Naive thymus-derived CD4-positive, alpha-beta T cell (primary cell): Measurements from ENCODE around the gene NECAB3. TPM values are rescaled to one million over a fixed set of nuclear protein-coding genes. Genes with fewer than 3 reads are reported as not detected.
A peak's percentile ranks its signal among the peaks of the same experiment; 100 is the strongest.

Experiments
- ATAC-seq: fragments of 150-1000 bp; cut with Tn5 transposase; 2 replicates; pipeline ENCODE4 v1.10.0; 2021; ENCODE audit warnings: mild to moderate bottlenecking, moderate library complexity
- CTCF ChIA-PET: fragments of 350-600 bp; sonication (Branson Sonifier 250); formaldehyde crosslinking; loops from one replicate; lab custom pipeline; 2021; ENCODE audit warnings: antibody characterized with exemption; lab: Charles Lee
- POLR2A ChIA-PET: fragments of 350-600 bp; sonication (Branson Sonifier 250); formaldehyde crosslinking; loops from one replicate; lab custom pipeline; 2021; ENCODE audit warnings: antibody characterized with exemption, inconsistent platforms; lab: Charles Lee
- DNase-seq, 9 donors: peaks; one replicate each; pipeline versions ENCODE4 v3.0.0 to v3.0.0-alpha.2; 2020 to 2022; ENCODE audit warnings: mixed read lengths in 1 of 9
- H3K27ac ChIP-seq: one replicate; pipeline ENCODE4 v1.7.0; 2013; ENCODE audit warnings: mild to moderate bottlenecking, low read depth, low read length, moderate library complexity
- H3K27me3 ChIP-seq, 2 donors: one replicate each; pipeline ENCODE4 v1.7.0; 2013; ENCODE audit warnings: low read length in 2 of 2, mild to moderate bottlenecking in 2 of 2, moderate library complexity in 2 of 2; ENCODE audit not compliant: control insufficient read depth in 2 of 2, insufficient read depth in 2 of 2
- H3K36me3 ChIP-seq, 3 experiments: 1 replicate in 2 of 3; 2 replicates in 1 of 3; pipeline ENCODE4 v1.7.0; 2013; ENCODE audit warnings: low read length in 3 of 3, mild to moderate bottlenecking in 3 of 3, moderate library complexity in 1 of 3; ENCODE audit not compliant: insufficient read depth in 3 of 3, control insufficient read depth in 2 of 3
- H3K4me1 ChIP-seq, 2 donors: one replicate each; pipeline ENCODE4 v1.7.0; 2013; ENCODE audit warnings: low read length in 2 of 2, mild to moderate bottlenecking in 2 of 2, moderate library complexity in 1 of 2; ENCODE audit not compliant: control insufficient read depth in 2 of 2, insufficient read depth in 2 of 2
- H3K4me3 ChIP-seq: 2 replicates; pipeline ENCODE4 v1.7.0; 2013; ENCODE audit warnings: mild to moderate bottlenecking, low read length
- H3K9me3 ChIP-seq, 3 experiments: 1 replicate in 2 of 3; 2 replicates in 1 of 3; pipeline ENCODE4 v1.7.0; 2013; ENCODE audit warnings: low read length in 3 of 3; ENCODE audit not compliant: control insufficient read depth in 2 of 3
- H3K27ac Mint-ChIP-seq, 9 donors: one replicate each; pipeline ENCODE4 v1.8.0; 2020 to 2022; ENCODE audit warnings: mixed read lengths in 9 of 9, mild to moderate bottlenecking in 8 of 9, moderate library complexity in 5 of 9, inconsistent platforms in 2 of 9
- H3K27me3 Mint-ChIP-seq, 5 donors: one replicate each; pipeline ENCODE4 v1.8.0; 2021 to 2022; ENCODE audit warnings: mixed read lengths in 5 of 5, mild to moderate bottlenecking in 1 of 5
- H3K36me3 Mint-ChIP-seq, 5 donors: one replicate each; pipeline ENCODE4 v1.8.0; 2020 to 2022; ENCODE audit warnings: mixed read lengths in 5 of 5, mild to moderate bottlenecking in 3 of 5, inconsistent platforms in 1 of 5
- H3K4me1 Mint-ChIP-seq, 7 donors: one replicate each; pipeline ENCODE4 v1.8.0; 2020 to 2022; ENCODE audit warnings: mixed read lengths in 7 of 7, mild to moderate bottlenecking in 3 of 7, inconsistent platforms in 1 of 7
- H3K4me3 Mint-ChIP-seq, 10 donors: one replicate each; pipeline ENCODE4 v1.8.0; 2020 to 2022; ENCODE audit warnings: mild to moderate bottlenecking in 10 of 10, mixed read lengths in 10 of 10, moderate library complexity in 6 of 10, inconsistent platforms in 2 of 10
- H3K9me3 Mint-ChIP-seq, 11 donors: one replicate each; pipeline ENCODE4 v1.8.0; 2020 to 2022; ENCODE audit warnings: mixed read lengths in 11 of 11, mild to moderate bottlenecking in 4 of 11, inconsistent platforms in 1 of 11, moderate library complexity in 1 of 11
- intact Hi-C, 2 donors: fragments of 100-400 bp; cut with micrococcal nuclease; formaldehyde crosslinking; loops; one replicate each; pipeline ENCODE4 v1.15.1; 2023
- polyA plus RNA-seq, 2 donors: library from polyadenylated mRNA; unstranded; fragments of 300-500 nt; fragmentation: Illumina TruSeq; gene quantifications; one replicate each; pipeline ENCODE4 v1.2.3, GENCODE V29; 2021
- total RNA-seq, 6 experiments: library from RNA in 5 of 6; stranded (reverse) in 5 of 6; gene quantifications; 1 replicate in 5 of 6; 2 replicates in 1 of 6; pipeline ENCODE4 v1.2.3 and lab custom pipeline; 2021 to 2026

Gene NECAB3
- total and polyA plus RNA-seq, 7 experiments from 2014 or later: 2.3 to 46.8 (median 13.6) TPM

DNA sequence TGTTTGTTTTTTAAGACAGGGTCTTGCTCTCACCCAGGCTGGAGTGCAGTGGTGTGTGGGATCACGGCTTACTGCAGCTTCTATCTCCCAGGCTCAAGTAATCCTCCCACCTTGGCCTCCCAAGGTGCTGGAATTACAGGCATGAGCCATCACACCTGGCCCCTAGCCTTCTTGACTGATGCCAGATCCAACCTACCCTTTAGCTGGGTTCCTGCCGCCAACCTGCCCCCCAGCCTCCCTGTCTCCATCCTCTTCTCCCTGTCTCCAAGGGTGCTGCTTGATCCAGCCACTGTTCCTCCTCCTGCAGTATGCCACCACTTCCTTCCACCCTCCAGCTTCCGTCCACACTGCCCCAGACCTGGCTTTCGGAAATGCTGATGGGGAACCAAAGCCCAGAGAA is 15.3 kb downstream of the NECAB3 start:
- CTCF ChIA-PET: no interaction called here

DNA sequence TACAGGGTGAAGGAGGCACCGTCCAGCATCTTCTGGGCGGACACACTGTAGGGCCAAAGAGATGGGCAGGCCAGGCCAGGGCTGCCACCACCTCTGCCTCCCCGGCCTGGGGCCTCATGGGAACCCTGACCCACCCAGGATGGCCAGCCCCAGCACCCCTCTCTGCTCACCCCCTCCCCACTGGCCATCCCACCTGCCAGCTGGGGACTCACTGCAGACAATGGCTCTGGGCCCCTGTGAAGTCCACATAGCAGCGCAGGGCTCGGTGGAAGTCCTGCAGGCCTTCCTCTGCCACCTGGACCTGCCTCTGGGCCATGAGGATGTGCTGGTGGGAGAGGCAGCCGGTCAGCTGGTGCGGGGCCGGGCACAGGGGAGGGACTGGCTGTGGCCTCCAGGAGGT is 15.7 kb downstream of the NECAB3 start:
- peaks cover 3 to 15% (median 5%) of the 10 kb centered on the region in 7 donors for H3K4me1 Mint-ChIP-seq
- no peak overlapping the region for H3K27ac ChIP-seq
- H3K27me3 Mint-ChIP-seq: no peaks in the 10 kb centered on the region
- no peaks in the 10 kb centered on the region for H3K36me3 Mint-ChIP-seq
- no peaks in the 10 kb centered on the region for H3K27me3 ChIP-seq
- POLR2A ChIA-PET: no interaction called here
- H3K4me1 ChIP-seq: peaks cover 7 to 8% of the 10 kb centered on the region in 2 donors
- no peak overlapping the region for H3K27ac Mint-ChIP-seq
- CTCF ChIA-PET: no interaction called here
- DNase-seq: no peak
- no peak for ATAC-seq
- H3K9me3 Mint-ChIP-seq: no peaks in the 10 kb centered on the region
- intact Hi-C loops: no loop called here
- H3K36me3 ChIP-seq: no peaks in the 10 kb centered on the region
- no peaks in the 10 kb centered on the region for H3K9me3 ChIP-seq
- no peak overlapping the region for H3K4me3 ChIP-seq
- no peak overlapping the region for H3K4me3 Mint-ChIP-seq

More for the DNA sequence above, 15.3 kb downstream of the NECAB3 start:
- Histone ChIP-seq H3K4me3 (no peak overlapping the region), H3K36me3 (no peaks in the 10 kb centered on the region), H3K27me3 (no peaks in the 10 kb centered on the region), H3K9me3 (no peaks in the 10 kb centered on the region), H3K27ac (no peak overlapping the region), H3K4me1 (peaks cover 8 to 10% of the 10 kb centered on the region in 2 donors)
- Mint-ChIP-seq H3K36me3 (no peaks in the 10 kb centered on the region), H3K9me3 (no peaks in the 10 kb centered on the region), H3K4me1 (peaks cover 0 to 15% (median 6%) of the 10 kb centered on the region in 7 donors), H3K27me3 (no peaks in the 10 kb centered on the region), H3K4me3 (no peak overlapping the region), H3K27ac (no peak overlapping the region)
- POLR2A ChIA-PET: no interaction called here
- ATAC-seq (no peak), DNase-seq (no peak)
- intact Hi-C loops: no loop called here

DNA sequence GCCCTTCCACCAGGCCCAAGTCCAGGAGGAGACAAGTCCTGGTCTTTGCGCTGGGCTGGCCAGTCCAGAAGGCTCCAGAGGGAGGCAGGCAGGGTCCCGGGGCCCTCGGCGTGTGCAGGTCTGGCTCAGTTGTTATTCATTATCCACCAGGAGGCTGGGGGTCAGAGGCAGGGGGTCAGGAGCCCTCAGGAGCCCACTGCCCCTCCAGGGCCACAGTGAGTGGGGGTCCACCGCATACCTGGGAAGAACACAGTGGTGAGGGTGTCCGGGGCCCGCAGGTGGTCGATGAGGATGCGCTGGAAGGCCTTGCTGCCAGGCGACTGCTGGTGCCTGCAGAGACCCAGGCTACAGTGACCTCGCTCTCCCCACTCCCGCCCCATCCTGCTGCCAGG is 16.5 kb downstream of the NECAB3 start:
- Histone ChIP-seq H3K9me3 (no peaks in the 10 kb centered on the region), H3K36me3 (no peaks in the 10 kb centered on the region), H3K4me3 (no peak overlapping the region), H3K4me1 (peaks cover 2 to 6% of the 10 kb centered on the region in 2 donors), H3K27ac (no peak overlapping the region), H3K27me3 (no peaks in the 10 kb centered on the region)
- intact Hi-C loops: no loop called here
- POLR2A ChIA-PET: interaction anchor here (1.3 kb wide), 1 partner anchor 170 kb away, joined by 3 read pairs; no protein-coding TSS in a partner anchor
- CTCF ChIA-PET: no interaction called here
- Mint-ChIP-seq H3K27ac (no peak overlapping the region), H3K36me3 (no peaks in the 10 kb centered on the region), H3K9me3 (no peaks in the 10 kb centered on the region), H3K27me3 (no peaks in the 10 kb centered on the region), H3K4me3 (no peak overlapping the region), H3K4me1 (peaks cover 2 to 13% (median 3%) of the 10 kb centered on the region in 7 donors)
- DNase-seq (no peak), ATAC-seq (no peak)

DNA sequence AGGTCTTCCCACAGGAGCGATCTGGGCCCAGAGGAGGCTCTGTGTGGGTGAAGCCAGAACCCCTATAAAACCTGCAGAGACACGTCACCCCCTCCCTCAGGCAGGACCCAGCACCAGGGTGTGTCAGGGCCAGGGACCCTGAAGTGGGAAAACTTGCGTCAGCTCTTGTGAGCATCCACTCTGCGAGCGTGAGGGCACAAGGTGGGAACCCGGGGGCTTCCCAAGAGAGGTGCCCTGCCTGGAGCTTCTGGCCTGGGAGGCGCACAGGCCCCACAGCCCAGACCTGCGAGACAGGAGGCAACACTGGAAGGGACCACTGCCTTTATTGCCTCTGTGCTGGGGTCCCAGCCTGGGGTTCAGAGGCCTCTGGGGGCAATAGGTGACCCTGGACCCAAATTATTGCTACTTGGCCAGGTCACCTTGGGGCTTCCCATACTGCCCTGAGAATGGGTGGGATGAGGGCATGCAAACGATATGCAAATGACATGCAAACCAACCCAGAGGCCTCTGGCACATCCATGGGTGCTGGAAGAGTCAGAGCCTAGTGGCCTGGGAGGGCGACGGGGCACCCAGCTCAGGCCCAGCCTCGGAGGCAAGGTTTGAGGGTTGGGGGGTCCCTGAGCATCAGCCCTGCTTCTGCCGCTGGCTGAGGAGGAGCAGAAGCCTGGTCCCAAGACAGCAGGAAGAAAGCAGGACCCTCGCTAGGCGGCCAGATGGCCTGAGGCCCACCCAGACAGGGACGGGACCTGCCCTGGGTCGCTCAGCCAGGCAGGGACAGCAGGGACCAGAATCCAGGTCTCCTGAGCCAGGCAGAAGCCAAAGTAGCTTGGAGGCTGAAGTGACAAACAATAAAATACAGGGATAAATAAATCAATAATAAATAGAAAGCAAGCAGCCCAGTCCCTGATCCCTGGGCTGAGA is 17.2 kb downstream of the NECAB3 start:
- H3K27ac Mint-ChIP-seq: no peak overlapping the region
- POLR2A ChIA-PET: interaction anchor here (0.9 to 1.3 kb wide), 2 partner anchors 8 to 170 kb away, joined by 3 read pairs; no protein-coding TSS in a partner anchor
- no peaks in the 10 kb centered on the region for H3K9me3 ChIP-seq
- H3K27ac ChIP-seq: no peak overlapping the region
- H3K4me3 ChIP-seq: no peak overlapping the region
- CTCF ChIA-PET: no interaction called here
- H3K27me3 ChIP-seq: no peaks in the 10 kb centered on the region
- H3K4me3 Mint-ChIP-seq: no peak overlapping the region
- no peaks in the 10 kb centered on the region for H3K9me3 Mint-ChIP-seq
- no peaks in the 10 kb centered on the region for H3K36me3 Mint-ChIP-seq
- no peak for ATAC-seq
- H3K4me1 ChIP-seq: no peaks in the 10 kb centered on the region
- no peaks in the 10 kb centered on the region for H3K36me3 ChIP-seq
- peaks cover 0 to 10% (median 4%) of the 10 kb centered on the region in 7 donors for H3K4me1 Mint-ChIP-seq
- DNase-seq: no peak
- H3K27me3 Mint-ChIP-seq: no peaks in the 10 kb centered on the region
- intact Hi-C loops: no loop called here

DNA sequence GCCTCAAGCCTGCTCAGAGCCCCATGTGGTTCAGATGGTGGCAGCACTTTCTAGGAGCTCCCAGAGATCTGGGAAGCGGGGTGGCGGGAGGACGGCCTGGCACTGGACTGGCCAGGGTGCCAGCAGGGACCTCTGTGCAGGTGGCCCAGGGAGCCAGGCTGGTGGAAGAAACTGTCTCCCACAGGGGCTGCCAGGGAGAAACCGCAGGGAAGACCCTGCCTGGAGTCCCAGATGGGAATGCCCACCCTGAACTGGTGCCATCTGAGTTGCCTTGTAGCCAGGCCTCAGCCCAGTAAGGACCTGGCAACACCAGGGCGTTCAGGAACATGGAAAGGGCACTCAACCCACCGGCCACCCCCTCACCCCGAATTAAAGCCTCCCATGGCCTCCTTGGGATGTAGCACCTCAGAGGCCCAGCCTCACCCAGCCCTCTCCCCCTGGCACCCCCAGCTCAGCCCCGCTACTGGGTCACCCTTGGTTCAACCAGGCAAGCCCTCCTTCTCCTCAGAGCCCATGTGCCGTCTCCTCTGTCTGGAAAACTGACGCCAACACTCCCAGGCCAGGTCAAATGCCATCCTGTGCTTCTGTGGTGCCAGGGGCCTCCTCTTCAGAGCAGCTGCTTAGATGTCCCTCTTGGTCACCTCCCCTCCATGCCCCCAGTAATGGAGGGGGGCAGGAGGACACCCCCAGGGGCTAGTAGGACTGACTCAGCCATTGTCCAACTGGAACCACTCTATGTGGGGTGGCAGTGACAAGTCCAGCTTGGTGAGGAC is 18.0 kb downstream of the NECAB3 start:
- H3K36me3 ChIP-seq: no peaks in the 10 kb centered on the region
- Mint-ChIP-seq H3K27ac (peak overlapping the region in 1 of 9 donors; percentile 4), H3K27me3 (no peaks in the 10 kb centered on the region), H3K4me1 (peaks cover 0 to 10% (median 3%) of the 10 kb centered on the region in 7 donors), H3K36me3 (no peaks in the 10 kb centered on the region), H3K4me3 (no peak overlapping the region), H3K9me3 (no peaks in the 10 kb centered on the region)
- no peak overlapping the region for H3K4me3 ChIP-seq
- DNase-seq (no peak), ATAC-seq (no peak)
- intact Hi-C loops: no loop called here
- ChIA-PET CTCF (interaction anchor here (1.0 kb wide), 1 partner anchor 12 kb away, joined by 4 read pairs; no protein-coding TSS in a partner anchor), POLR2A (interaction anchor here (0.9 to 1.3 kb wide), 2 partner anchors 8 to 169 kb away, joined by 3 read pairs; no protein-coding TSS in a partner anchor)
- no peak overlapping the region for H3K27ac ChIP-seq
- H3K4me1 ChIP-seq: no peaks in the 10 kb centered on the region
- H3K9me3 ChIP-seq: no peaks in the 10 kb centered on the region
- no peaks in the 10 kb centered on the region for H3K27me3 ChIP-seq

DNA sequence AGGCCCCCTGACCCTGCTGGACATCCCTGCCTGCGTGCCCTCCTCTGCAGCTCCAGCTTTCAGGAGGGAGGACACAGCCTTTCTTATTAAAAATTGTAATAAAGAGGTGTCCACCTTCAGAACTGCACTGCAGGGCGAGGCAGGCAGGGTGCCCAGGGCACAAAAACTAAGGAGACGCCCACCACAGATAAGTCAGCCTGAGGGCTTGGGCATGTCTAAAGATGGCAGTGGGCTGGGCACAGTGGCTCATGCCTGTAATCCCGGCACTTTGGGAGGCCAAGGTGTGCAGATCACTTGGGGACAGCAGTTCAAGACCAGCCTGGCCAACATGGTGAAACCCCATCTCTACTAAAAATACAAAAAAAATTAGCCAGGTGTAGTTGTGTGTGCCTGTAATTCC is 19.1 kb downstream of the NECAB3 start:
- ChIA-PET POLR2A (interaction anchor here (2.6 kb wide), 1 partner anchor 13 kb away, joined by 12 read pairs; the partner anchor contains the start of gene ACTL10), CTCF (interaction anchor here (1.0 kb wide), 1 partner anchor 13 kb away, joined by 4 read pairs; no protein-coding TSS in a partner anchor)
- intact Hi-C loops: no loop called here
- H3K27me3 Mint-ChIP-seq: no peaks in the 10 kb centered on the region
- no peaks in the 10 kb centered on the region for H3K4me1 ChIP-seq
- no peaks in the 10 kb centered on the region for H3K9me3 Mint-ChIP-seq
- no peaks in the 10 kb centered on the region for H3K27me3 ChIP-seq
- H3K36me3 ChIP-seq: no peaks in the 10 kb centered on the region
- H3K27ac ChIP-seq: no peak overlapping the region
- H3K4me3 ChIP-seq: no peak overlapping the region
- no peak overlapping the region for H3K27ac Mint-ChIP-seq
- H3K4me1 Mint-ChIP-seq: peaks cover 0 to 10% (median 3%) of the 10 kb centered on the region in 7 donors
- no peak for DNase-seq
- H3K36me3 Mint-ChIP-seq: no peaks in the 10 kb centered on the region
- no peak for ATAC-seq
- no peaks in the 10 kb centered on the region for H3K9me3 ChIP-seq
- no peak overlapping the region for H3K4me3 Mint-ChIP-seq
